Measurements from ENCODE around the gene CLTB. TPM values are rescaled to one million over a fixed set of nuclear protein-coding genes. Genes with fewer than 3 reads are reported as not detected.

Gene CLTB
- total and polyA plus RNA-seq, 10 of the 15 experiments (the other 5 are each of a cell fraction or from before 2014, with no cell fraction given) = 1.6 to 52.8 (median 36.9) TPM

DNA sequence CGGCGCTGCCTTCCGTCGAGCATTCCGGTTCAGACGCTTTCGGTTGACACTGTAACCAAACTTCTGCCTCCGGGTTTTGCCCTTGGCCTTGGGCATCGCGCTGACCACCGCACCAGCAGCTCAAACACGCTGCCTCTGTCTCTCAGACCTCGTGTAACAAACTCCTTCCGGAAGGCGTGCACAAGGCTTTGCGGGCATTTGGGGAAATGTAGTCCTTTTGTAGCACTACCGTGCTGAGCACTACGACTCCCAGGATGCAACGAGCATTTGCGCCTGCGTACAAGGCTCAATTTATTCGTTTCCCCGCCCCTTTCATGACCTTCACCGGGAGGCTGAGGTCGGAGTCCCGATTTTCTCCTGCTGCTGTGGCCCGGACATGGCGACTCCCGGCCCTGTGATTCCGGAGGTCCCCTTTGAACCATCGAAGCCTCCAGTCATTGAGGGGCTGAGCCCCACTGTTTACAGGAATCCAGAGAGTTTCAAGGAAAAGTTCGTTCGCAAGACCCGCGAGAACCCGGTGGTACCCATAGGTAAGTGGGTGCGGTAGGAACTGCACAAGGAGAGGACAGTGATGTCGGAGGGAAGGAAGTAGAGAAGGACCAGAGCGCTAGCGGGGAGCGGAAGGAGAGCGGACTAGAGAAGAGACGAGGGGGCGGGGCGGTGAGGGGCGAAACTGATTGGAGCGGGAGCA, 27.8 kb downstream of the CLTB start, which contains the start of the genes HIGD2A and NOP16:
Gene HIGD2A, plus strand, starts transcription at position 308 of the 691 bp plus-strand sequence. Its CDS starts 69 bp downstream, at position 377.
Gene NOP16, minus strand, starts transcription at position 155 of the 691 bp plus-strand sequence. Its CDS starts 59 bp downstream, at position 96.
- Histone ChIP-seq H4K20me1 (ENCODE audit: control insufficient read depth, insufficient read depth) (peaks cover 3% of the 10 kb centered on the region; the same call in 1 of the 2 replicates), H3K4me3 (peak within 1 kb of the TSS; percentile 90), H3K27ac (ENCODE audit: control insufficient read depth, insufficient read depth) (peak within 1 kb of the TSS; percentile 97), H3K27me3 (replicated peaks in 1 of 2; ENCODE audit: control insufficient read depth in 2 of 2, insufficient read depth in 2 of 2, low read length in 1 of 2) (no peaks in the 10 kb centered on the region), H2AFZ (ENCODE audit: control insufficient read depth, low read depth, low read length) (peak within 1 kb of the TSS; percentile 95), H3K79me2 (ENCODE audit: control insufficient read depth, insufficient read depth, low read length) (peaks cover 50% of the 10 kb centered on the region), H3K4me1 (ENCODE audit: control insufficient read depth, insufficient read depth, low read length) (peaks cover 11% of the 10 kb centered on the region), H3K4me2 (ENCODE audit: control insufficient read depth, insufficient read depth) (peak within 1 kb of the TSS; percentile 94), H3K9ac (ENCODE audit: control insufficient read depth, insufficient read depth, low read length) (peak within 1 kb of the TSS; percentile 87), H3K9me3 (replicated peaks; ENCODE audit: control insufficient read depth, insufficient read depth, low read length) (no peaks in the 10 kb centered on the region), H3K36me3 (ENCODE audit: control insufficient read depth in 2 of 2, insufficient read depth in 2 of 2, low read length in 1 of 2) (peaks cover 17 to 25% of the 10 kb centered on the region in 2 experiments)
- SMC1A ChIA-PET (ENCODE audit: uncharacterized antibody, unreplicated experiment) = interaction anchor here (0.7 to 2.0 kb wide), 5 partner anchors 26 to 70 kb away, joined by 3 to 7 read pairs (median 3); partner anchors contain the start of gene KIAA1191
- DNase-seq (ENCODE audit: low read depth, low spot score) = peak; percentile 97
- intact Hi-C loops (cut with micrococcal nuclease; ENCODE audit: unreplicated experiment) = loop anchor here (1.0 to 10.0 kb wide), 5 partner anchors 23 to 151 kb away; partner anchors contain the start of genes ARL10, FAF2, KIAA1191 and RNF44
- CTCF ChIA-PET = interaction anchor here (1.1 to 1.8 kb wide), 2 partner anchors 26 to 59 kb away, joined by 4 to 8 read pairs; partner anchors contain the start of gene FAF2
- ATAC-seq = peak; percentile 91
- in situ Hi-C loops (cut with MboI) = no loop called here
- POLR2A ChIA-PET = interaction anchor here (0.5 to 1.6 kb wide), 8 partner anchors 9 to 1746 kb away, joined by 3 to 9 read pairs (median 4); partner anchors contain the start of gene KIAA1191
- peak; percentile 99 for FAIRE-seq
- RAD21 ChIA-PET (ENCODE audit: unreplicated experiment) = interaction anchor here (1.5 to 1.6 kb wide), 2 partner anchors 27 to 149 kb away, joined by 5 to 6 read pairs; partner anchors contain the start of genes KIAA1191 and RNF44
- under 1% methylated on average over 46 of the region's 47 CpGs for WGBS (ENCODE audit: insufficient coverage, insufficient replicate concordance, low lambda C conversion rate, missing lambda C conversion rate)
- no TSS peak for BruUV-seq (replicated peaks)
- TF ChIP-seq BCL11A (IDR thresholded peaks at IDR 0.05; ENCODE audit: low read depth, low read length) (no peak), NRF1 (conservative IDR thresholded peaks at IDR 0.05; ENCODE audit: low read depth, low read length) (no peak), ATF7 (IDR thresholded peaks at IDR 0.05; ENCODE audit: low read depth) (peak; percentile 75), SIN3A (IDR thresholded peaks at IDR 0.05; ENCODE audit: low read depth, low read length) (peak; percentile 97), MTA2 (IDR thresholded peaks at IDR 0.05; ENCODE audit: low read depth) (peak; percentile 67; the same call in 1 of the 2 replicates), NFXL1 (IDR thresholded peaks at IDR 0.05; ENCODE audit: borderline replicate concordance) (no peak), SP1 (IDR thresholded peaks at IDR 0.05; ENCODE audit: low read depth, low read length) (peak; percentile 67), RAD21 (IDR thresholded peaks at IDR 0.05; ENCODE audit: insufficient read depth, low read depth, low read length) (no peak), IRF4 (IDR thresholded peaks at IDR 0.05; ENCODE audit: low read depth, low read length) (no peak)
- TF ChIP-seq, protein P1, sequence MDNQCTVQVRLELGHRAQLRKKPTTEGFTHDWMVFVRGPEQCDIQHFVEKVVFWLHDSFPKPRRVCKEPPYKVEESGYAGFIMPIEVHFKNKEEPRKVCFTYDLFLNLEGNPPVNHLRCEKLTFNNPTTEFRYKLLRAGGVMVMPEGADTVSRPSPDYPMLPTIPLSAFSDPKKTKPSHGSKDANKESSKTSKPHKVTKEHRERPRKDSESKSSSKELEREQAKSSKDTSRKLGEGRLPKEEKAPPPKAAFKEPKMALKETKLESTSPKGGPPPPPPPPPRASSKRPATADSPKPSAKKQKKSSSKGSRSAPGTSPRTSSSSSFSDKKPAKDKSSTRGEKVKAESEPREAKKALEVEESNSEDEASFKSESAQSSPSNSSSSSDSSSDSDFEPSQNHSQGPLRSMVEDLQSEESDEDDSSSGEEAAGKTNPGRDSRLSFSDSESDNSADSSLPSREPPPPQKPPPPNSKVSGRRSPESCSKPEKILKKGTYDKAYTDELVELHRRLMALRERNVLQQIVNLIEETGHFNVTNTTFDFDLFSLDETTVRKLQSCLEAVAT (IDR thresholded peaks at IDR 0.05) = peak; percentile 87
- TF ChIP-seq, protein P2, sequence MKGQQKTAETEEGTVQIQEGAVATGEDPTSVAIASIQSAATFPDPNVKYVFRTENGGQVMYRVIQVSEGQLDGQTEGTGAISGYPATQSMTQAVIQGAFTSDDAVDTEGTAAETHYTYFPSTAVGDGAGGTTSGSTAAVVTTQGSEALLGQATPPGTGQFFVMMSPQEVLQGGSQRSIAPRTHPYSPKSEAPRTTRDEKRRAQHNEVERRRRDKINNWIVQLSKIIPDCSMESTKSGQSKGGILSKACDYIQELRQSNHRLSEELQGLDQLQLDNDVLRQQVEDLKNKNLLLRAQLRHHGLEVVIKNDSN (IDR thresholded peaks at IDR 0.05; ENCODE audit: borderline replicate concordance, extremely low read length, insufficient read depth, low read depth, low read length) = no peak
- TF ChIP-seq, protein P3, sequence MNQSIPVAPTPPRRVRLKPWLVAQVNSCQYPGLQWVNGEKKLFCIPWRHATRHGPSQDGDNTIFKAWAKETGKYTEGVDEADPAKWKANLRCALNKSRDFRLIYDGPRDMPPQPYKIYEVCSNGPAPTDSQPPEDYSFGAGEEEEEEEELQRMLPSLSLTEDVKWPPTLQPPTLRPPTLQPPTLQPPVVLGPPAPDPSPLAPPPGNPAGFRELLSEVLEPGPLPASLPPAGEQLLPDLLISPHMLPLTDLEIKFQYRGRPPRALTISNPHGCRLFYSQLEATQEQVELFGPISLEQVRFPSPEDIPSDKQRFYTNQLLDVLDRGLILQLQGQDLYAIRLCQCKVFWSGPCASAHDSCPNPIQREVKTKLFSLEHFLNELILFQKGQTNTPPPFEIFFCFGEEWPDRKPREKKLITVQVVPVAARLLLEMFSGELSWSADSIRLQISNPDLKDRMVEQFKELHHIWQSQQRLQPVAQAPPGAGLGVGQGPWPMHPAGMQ (IDR thresholded peaks at IDR 0.05; ENCODE audit: borderline replicate concordance) = peak; percentile 88
- TF ChIP-seq, protein P4, sequence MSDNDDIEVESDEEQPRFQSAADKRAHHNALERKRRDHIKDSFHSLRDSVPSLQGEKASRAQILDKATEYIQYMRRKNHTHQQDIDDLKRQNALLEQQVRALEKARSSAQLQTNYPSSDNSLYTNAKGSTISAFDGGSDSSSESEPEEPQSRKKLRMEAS (IDR thresholded peaks at IDR 0.05; ENCODE audit: low read depth, low read length) = peak; percentile 97
- TF ChIP-seq, protein P5, sequence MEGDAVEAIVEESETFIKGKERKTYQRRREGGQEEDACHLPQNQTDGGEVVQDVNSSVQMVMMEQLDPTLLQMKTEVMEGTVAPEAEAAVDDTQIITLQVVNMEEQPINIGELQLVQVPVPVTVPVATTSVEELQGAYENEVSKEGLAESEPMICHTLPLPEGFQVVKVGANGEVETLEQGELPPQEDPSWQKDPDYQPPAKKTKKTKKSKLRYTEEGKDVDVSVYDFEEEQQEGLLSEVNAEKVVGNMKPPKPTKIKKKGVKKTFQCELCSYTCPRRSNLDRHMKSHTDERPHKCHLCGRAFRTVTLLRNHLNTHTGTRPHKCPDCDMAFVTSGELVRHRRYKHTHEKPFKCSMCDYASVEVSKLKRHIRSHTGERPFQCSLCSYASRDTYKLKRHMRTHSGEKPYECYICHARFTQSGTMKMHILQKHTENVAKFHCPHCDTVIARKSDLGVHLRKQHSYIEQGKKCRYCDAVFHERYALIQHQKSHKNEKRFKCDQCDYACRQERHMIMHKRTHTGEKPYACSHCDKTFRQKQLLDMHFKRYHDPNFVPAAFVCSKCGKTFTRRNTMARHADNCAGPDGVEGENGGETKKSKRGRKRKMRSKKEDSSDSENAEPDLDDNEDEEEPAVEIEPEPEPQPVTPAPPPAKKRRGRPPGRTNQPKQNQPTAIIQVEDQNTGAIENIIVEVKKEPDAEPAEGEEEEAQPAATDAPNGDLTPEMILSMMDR (IDR thresholded peaks at IDR 0.05 in 2 of 3, conservative IDR thresholded peaks at IDR 0.05 in 1 of 3; ENCODE audit: control insufficient read depth in 2 of 3, extremely low read depth in 1 of 3, insufficient read depth in 1 of 3, low read depth in 3 of 3, low read length in 3 of 3) = no peak

Data from GM12878 (cell line).